Central memory CD4-positive, alpha-beta T cell (primary cell): ENCODE measurements around the gene NSUN3.
"Not testable (repeated sequence)": the region's sequence is repeated elsewhere in the genome, so short reads cannot be mapped to it uniquely, and the experiment has no call there.

Experiments used
- DNase-seq: peaks from one replicate; pipeline ENCODE4 v3.0.0; 2022
- total RNA-seq, 3 experiments: gene quantifications; one replicate each; lab custom pipeline; 2026; lab: John Stamatoyannopoulos, UW

Gene NSUN3
- total RNA-seq, result 26.0 to 38.6 (median 38.4) reads per million in 3 experiments

- DNase-seq, result peak; percentile 91
Observed at GRCh38 chr3:94062513-94063404, at the start of gene NSUN3, which contains the start of gene DHFR2. NSUN3 (plus strand) TSS chr3:94063061; CDS start chr3:94063127, 66 bp downstream. DHFR2 (minus strand) TSS chr3:94062916; CDS start chr3:94061511, 1,405 bp downstream.

- no peak for DNase-seq
Observed at GRCh38 chr3:94015025-94015424, 47.8 kb upstream of the NSUN3 start.

GRCh38 chr3:94019659-94020058 lies 43.2 kb upstream of the NSUN3 start:
- DNase-seq, result no peak

GRCh38 chr3:94020293-94020692 lies 42.6 kb upstream of the NSUN3 start:
- no peak for DNase-seq

GRCh38 chr3:94024385-94024784 lies 38.5 kb upstream of the NSUN3 start:
- DNase-seq, result no peak

- no peak for DNase-seq
Observed at GRCh38 chr3:94026623-94027022, 36.2 kb upstream of the NSUN3 start.

GRCh38 chr3:94028093-94028837 lies 34.6 kb upstream of the NSUN3 start, which contains the start of gene STX19:
STX19 (minus strand) TSS chr3:94028597; CDS start chr3:94015269, 13,328 bp downstream.
- DNase-seq, result no peak

- no peak for DNase-seq
Observed at GRCh38 chr3:94036909-94037507, 25.9 kb upstream of the NSUN3 start.

GRCh38 chr3:94043285-94043684 lies 19.6 kb upstream of the NSUN3 start:
- no peak for DNase-seq

GRCh38 chr3:94044100-94044936 lies 18.5 kb upstream of the NSUN3 start:
- not testable (repeated sequence) for DNase-seq

- DNase-seq, result no peak
Observed at GRCh38 chr3:94046533-94046932, 16.3 kb upstream of the NSUN3 start.

GRCh38 chr3:94049267-94049666 lies 13.6 kb upstream of the NSUN3 start:
- no peak for DNase-seq

GRCh38 chr3:94050546-94050945 lies 12.3 kb upstream of the NSUN3 start:
- DNase-seq, result no peak

- DNase-seq, result no peak
Observed at GRCh38 chr3:94061297-94061696, 1.6 kb upstream of the NSUN3 start.

GRCh38 chr3:94063496-94064119 lies 747 bp downstream of the NSUN3 start:
- DNase-seq, result no peak

- no peak for DNase-seq
Observed at GRCh38 chr3:94064243-94064860, 1.5 kb downstream of the NSUN3 start.

GRCh38 chr3:94065122-94065521 lies 2.3 kb downstream of the NSUN3 start:
- DNase-seq, result no peak

- DNase-seq, result no peak
Observed at GRCh38 chr3:94065819-94066480, 3.1 kb downstream of the NSUN3 start.

GRCh38 chr3:94066506-94067500 lies 3.9 kb downstream of the NSUN3 start:
- DNase-seq, result no peak
